ENCODE measurements around the gene HTRA1. TPM values are rescaled to one million over a fixed set of nuclear protein-coding genes. Genes with fewer than 3 reads are reported as not detected.

The HTRA1 gene
- polyA plus RNA-seq, 3 donors, result 0.84 to 4.7 (median 2.2) TPM

GRCh38 chr10:122458693-122459092, 2.7 kb upstream of the HTRA1 start:
- peak overlapping the region in 1 of 7 donors; percentile 73 for H3K27ac Mint-ChIP-seq
- H3K79me2 ChIP-seq (ENCODE audit: insufficient read depth, low read length), result no peaks in the 10 kb centered on the region
- H3K4me1 Mint-ChIP-seq, result peaks cover 29% of the 10 kb centered on the region
- no peak for TF ChIP-seq CTCF (IDR thresholded peaks at IDR 0.05)
- DNase-seq, result no peak
- H3K4me1 ChIP-seq (ENCODE audit: control insufficient read depth in 1 of 2, insufficient read depth in 2 of 2, low read length in 2 of 2), result peaks cover 10 to 25% of the 10 kb centered on the region in 2 donors
- H3K27me3 ChIP-seq (ENCODE audit: control insufficient read depth in 2 of 2, insufficient read depth in 2 of 2, low read length in 2 of 2), result peaks cover 62 to 77% of the 10 kb centered on the region in 2 donors
- H3K36me3 Mint-ChIP-seq, result peaks cover 3 to 12% of the 10 kb centered on the region in 2 donors
- no peak overlapping the region for H3K4me2 ChIP-seq (replicated peaks; ENCODE audit: extremely low read depth, low read length, poor library complexity, severe bottlenecking)
- H3K4me3 ChIP-seq (replicated peaks in 1 of 3; ENCODE audit: low read depth in 2 of 3, low read length in 3 of 3), result no peak overlapping the region
- H3K9me3 Mint-ChIP-seq, result peaks cover 0 to 21% (median 8%) of the 10 kb centered on the region in 7 donors
- H2AFZ ChIP-seq (ENCODE audit: insufficient read depth, low read depth, low read length, poor library complexity, severe bottlenecking), result no peak overlapping the region
- H3K9ac ChIP-seq (ENCODE audit: insufficient read depth, low read length, poor library complexity, severe bottlenecking), result no peak overlapping the region
- WGBS (ENCODE audit: insufficient coverage), result 54% methylated on average over 3 of the region's 6 CpGs
- peaks cover 70 to 89% (median 70%) of the 10 kb centered on the region in 3 donors for H3K27me3 Mint-ChIP-seq (ENCODE audit: low read depth in 3 of 3)
- peak overlapping the region in 1 of 2 donors; percentile 75 for H3K4me3 Mint-ChIP-seq
- intact Hi-C loops (cut with micrococcal nuclease), result no loop called here
- H3K36me3 ChIP-seq (replicated peaks in 1 of 2; ENCODE audit: control insufficient read depth in 1 of 2, insufficient read depth in 2 of 2, low read length in 2 of 2), result no peaks in the 10 kb centered on the region
- H3K9me3 ChIP-seq (replicated peaks in 1 of 2; ENCODE audit: control insufficient read depth in 1 of 2, insufficient read depth in 1 of 2, low read length in 2 of 2), result peaks cover 0 to 29% of the 10 kb centered on the region in 2 donors
- H4K20me1 ChIP-seq (ENCODE audit: insufficient read depth, low read length), result no peaks in the 10 kb centered on the region
- H3K27ac ChIP-seq (ENCODE audit: low read depth in 1 of 2, low read length in 2 of 2), result no peak overlapping the region

- Histone ChIP-seq H4K20me1 (ENCODE audit: insufficient read depth, low read length) (no peaks in the 10 kb centered on the region), H3K79me2 (ENCODE audit: insufficient read depth, low read length) (no peaks in the 10 kb centered on the region), H3K4me2 (replicated peaks; ENCODE audit: extremely low read depth, low read length, poor library complexity, severe bottlenecking) (no peak overlapping the region), H3K9me3 (replicated peaks in 1 of 2; ENCODE audit: control insufficient read depth in 1 of 2, insufficient read depth in 1 of 2, low read length in 2 of 2) (peaks cover 0 to 35% of the 10 kb centered on the region in 2 donors), H3K36me3 (replicated peaks in 1 of 2; ENCODE audit: control insufficient read depth in 1 of 2, insufficient read depth in 2 of 2, low read length in 2 of 2) (no peaks in the 10 kb centered on the region), H3K4me1 (ENCODE audit: control insufficient read depth in 1 of 2, insufficient read depth in 2 of 2, low read length in 2 of 2) (peaks cover 10 to 25% of the 10 kb centered on the region in 2 donors), H3K4me3 (replicated peaks in 1 of 3; ENCODE audit: low read depth in 2 of 3, low read length in 3 of 3) (no peak overlapping the region), H3K9ac (ENCODE audit: insufficient read depth, low read length, poor library complexity, severe bottlenecking) (no peak overlapping the region), H3K27me3 (ENCODE audit: control insufficient read depth in 2 of 2, insufficient read depth in 2 of 2, low read length in 2 of 2) (peaks cover 72 to 85% of the 10 kb centered on the region in 2 donors), H3K27ac (ENCODE audit: low read depth in 1 of 2, low read length in 2 of 2) (no peak overlapping the region), H2AFZ (ENCODE audit: insufficient read depth, low read depth, low read length, poor library complexity, severe bottlenecking) (no peak overlapping the region)
- Mint-ChIP-seq H3K4me3 (peak overlapping the region in 1 of 2 donors; percentile 75), H3K27ac (peak overlapping the region in 2 of 7 donors; percentile 23 to 45), H3K27me3 (ENCODE audit: low read depth in 3 of 3) (peaks cover 75 to 93% (median 80%) of the 10 kb centered on the region in 3 donors), H3K36me3 (peaks cover 3 to 19% of the 10 kb centered on the region in 2 donors), H3K9me3 (peaks cover 0 to 21% (median 8%) of the 10 kb centered on the region in 7 donors), H3K4me1 (peaks cover 30% of the 10 kb centered on the region)
- intact Hi-C loops (cut with micrococcal nuclease), result no loop called here
- DNase-seq, result no peak
- no peak for TF ChIP-seq CTCF (IDR thresholded peaks at IDR 0.05)
- 39% methylated on average over 8 of the region's 14 CpGs for WGBS (ENCODE audit: insufficient coverage)
These were observed 1.6 kb upstream of the HTRA1 start for GRCh38 chr10:122459561-122460273.
